Ascending aorta (tissue), 2 donors: Measurements from ENCODE around the gene RAB21. TPM values are rescaled to one million over a fixed set of nuclear protein-coding genes. Genes with fewer than 3 reads are reported as not detected.

Source experiments
- DNase-seq, 2 donors: peaks; one replicate each; pipeline ENCODE4 v3.0.0-alpha.2; 2019; ENCODE audit warnings: low spot score in 2 of 2
- H3K27ac ChIP-seq, 2 donors: fragments of 200-600 bp; sonication (generic); one replicate each; pipeline ENCODE4 v1.5.1; 2016 to 2017; ENCODE audit warnings: mild to moderate bottlenecking in 1 of 2
- H3K27me3 ChIP-seq: fragments of 200-600 bp; sonication (generic); one replicate; pipeline ENCODE4 v1.5.1; 2017
- H3K36me3 ChIP-seq, 2 donors: fragments of 200-600 bp; sonication (generic); one replicate each; pipeline ENCODE4 v1.5.1; 2016
- H3K4me1 ChIP-seq, 2 donors: fragments of 200-600 bp; sonication (generic); one replicate each; pipeline ENCODE4 v1.5.1; 2016 to 2017; ENCODE audit warnings: mild to moderate bottlenecking in 1 of 2
- H3K4me3 ChIP-seq, 2 donors: fragments of 200-600 bp; sonication (generic); one replicate each; pipeline ENCODE4 v1.5.1; 2016 to 2017; ENCODE audit warnings: mild to moderate bottlenecking in 1 of 2
- H3K9me3 ChIP-seq, 2 donors: fragments of 200-600 bp; sonication (generic); one replicate each; pipeline ENCODE4 v1.5.1; 2016
- intact Hi-C: fragments of 100-400 bp; cut with DNase I; formaldehyde crosslinking; loops from one replicate; pipeline ENCODE4 v1.15.1; 2023
- total RNA-seq: library from RNA; depleted of rRNA; stranded (reverse); fragments of >200 nt; gene quantifications from one replicate; pipeline ENCODE4 v1.1.0, GENCODE V29; 2016
- TF ChIP-seq, protein P1 (sequence below), 3 experiments: fragments of 200-600 bp in 2 of 3; fragments of 450-650 bp in 1 of 3; sonication (generic) in 2 of 3; IDR thresholded peaks; one replicate each; pipeline ENCODE4 v1.5.1; 2016 to 2019; ENCODE audit warnings: antibody characterized with exemption in 3 of 3, mild to moderate bottlenecking in 1 of 3, moderate library complexity in 1 of 3

Gene RAB21
- total RNA-seq, 1 donor from 2014 or later, result 6.5 TPM

DNA sequence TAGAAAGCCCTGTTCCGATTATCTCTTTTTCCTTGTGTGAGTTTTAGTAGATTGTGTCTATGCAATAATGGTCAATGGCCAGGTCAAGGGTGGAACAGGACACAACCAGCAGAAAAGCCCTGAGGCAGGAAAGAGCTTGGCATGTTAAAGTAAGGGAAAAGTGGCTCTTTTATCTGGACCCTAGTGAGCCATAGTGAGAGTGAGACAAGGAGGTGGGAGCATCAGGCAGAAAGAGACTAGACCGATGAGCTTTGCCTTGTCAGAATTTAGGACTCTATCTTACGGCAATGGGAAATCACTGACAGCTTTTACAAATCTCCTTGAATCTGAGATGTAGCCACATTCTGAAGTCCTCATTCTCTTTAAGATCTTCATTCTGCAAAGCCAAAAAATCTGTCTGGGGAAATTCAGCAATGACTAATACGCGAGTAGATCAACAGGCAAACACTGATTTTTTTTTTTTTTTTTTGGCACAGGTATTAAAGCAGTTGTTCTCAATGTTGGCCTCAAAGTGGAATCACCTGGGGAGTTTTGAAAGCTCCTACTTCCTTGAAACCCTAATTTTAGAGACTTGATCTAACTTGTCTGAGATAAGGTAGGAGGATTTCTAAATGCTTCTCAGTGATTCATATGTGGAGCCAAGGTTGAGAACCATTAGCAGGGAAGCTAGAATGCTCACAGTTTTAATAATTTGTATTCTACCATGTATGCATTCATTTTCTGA lies 34.9 kb upstream of the RAB21 start:
- Histone ChIP-seq H3K4me3 (no peak overlapping the region), H3K36me3 (no peaks in the 10 kb centered on the region), H3K4me1 (no peaks in the 10 kb centered on the region), H3K27me3 (no peaks in the 10 kb centered on the region), H3K27ac (no peak overlapping the region), H3K9me3 (no peaks in the 10 kb centered on the region)
- no peak for DNase-seq
- TF ChIP-seq, protein P1, sequence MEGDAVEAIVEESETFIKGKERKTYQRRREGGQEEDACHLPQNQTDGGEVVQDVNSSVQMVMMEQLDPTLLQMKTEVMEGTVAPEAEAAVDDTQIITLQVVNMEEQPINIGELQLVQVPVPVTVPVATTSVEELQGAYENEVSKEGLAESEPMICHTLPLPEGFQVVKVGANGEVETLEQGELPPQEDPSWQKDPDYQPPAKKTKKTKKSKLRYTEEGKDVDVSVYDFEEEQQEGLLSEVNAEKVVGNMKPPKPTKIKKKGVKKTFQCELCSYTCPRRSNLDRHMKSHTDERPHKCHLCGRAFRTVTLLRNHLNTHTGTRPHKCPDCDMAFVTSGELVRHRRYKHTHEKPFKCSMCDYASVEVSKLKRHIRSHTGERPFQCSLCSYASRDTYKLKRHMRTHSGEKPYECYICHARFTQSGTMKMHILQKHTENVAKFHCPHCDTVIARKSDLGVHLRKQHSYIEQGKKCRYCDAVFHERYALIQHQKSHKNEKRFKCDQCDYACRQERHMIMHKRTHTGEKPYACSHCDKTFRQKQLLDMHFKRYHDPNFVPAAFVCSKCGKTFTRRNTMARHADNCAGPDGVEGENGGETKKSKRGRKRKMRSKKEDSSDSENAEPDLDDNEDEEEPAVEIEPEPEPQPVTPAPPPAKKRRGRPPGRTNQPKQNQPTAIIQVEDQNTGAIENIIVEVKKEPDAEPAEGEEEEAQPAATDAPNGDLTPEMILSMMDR (IDR thresholded peaks at IDR 0.05), result no peak
- intact Hi-C loops, result no loop called here

- no peak for DNase-seq
- H3K27ac ChIP-seq, result no peak overlapping the region
Observed at GRCh38 chr12:71721783-71722505, 32.7 kb upstream of the RAB21 start.

DNA sequence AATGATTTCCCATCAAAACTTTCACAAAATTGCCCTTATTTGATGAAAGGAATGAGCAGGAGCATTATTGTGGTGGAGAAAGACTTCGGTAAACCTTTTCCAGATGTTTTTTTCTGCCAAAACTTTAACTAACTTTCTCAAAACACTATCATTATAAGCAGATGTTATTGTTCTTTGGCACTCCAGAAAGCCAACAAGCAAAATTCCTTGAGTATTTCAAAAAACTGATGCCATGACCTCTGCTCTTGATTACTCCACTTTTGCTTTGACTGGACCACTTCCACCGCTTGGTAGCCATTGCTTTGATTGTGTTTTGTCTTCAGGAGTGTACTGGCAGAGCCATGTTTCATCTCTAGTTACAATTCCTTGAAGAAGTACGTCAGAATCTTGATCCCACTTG lies 29.7 kb upstream of the RAB21 start:
- TF ChIP-seq, protein P1 (IDR thresholded peaks at IDR 0.05), result no peak
- Histone ChIP-seq H3K4me3 (no peak overlapping the region), H3K9me3 (no peaks in the 10 kb centered on the region), H3K27me3 (no peaks in the 10 kb centered on the region), H3K27ac (no peak overlapping the region), H3K36me3 (no peaks in the 10 kb centered on the region), H3K4me1 (no peaks in the 10 kb centered on the region)
- no peak for DNase-seq
- intact Hi-C loops, result no loop called here

More at GRCh38 chr12:71721783-71722505, 32.7 kb upstream of the RAB21 start:
- Histone ChIP-seq H3K9me3 (no peaks in the 10 kb centered on the region), H3K36me3 (no peaks in the 10 kb centered on the region), H3K4me1 (no peaks in the 10 kb centered on the region), H3K4me3 (no peak overlapping the region), H3K27me3 (no peaks in the 10 kb centered on the region)
- TF ChIP-seq, protein P1 (IDR thresholded peaks at IDR 0.05), result no peak
- intact Hi-C loops, result no loop called here

DNA sequence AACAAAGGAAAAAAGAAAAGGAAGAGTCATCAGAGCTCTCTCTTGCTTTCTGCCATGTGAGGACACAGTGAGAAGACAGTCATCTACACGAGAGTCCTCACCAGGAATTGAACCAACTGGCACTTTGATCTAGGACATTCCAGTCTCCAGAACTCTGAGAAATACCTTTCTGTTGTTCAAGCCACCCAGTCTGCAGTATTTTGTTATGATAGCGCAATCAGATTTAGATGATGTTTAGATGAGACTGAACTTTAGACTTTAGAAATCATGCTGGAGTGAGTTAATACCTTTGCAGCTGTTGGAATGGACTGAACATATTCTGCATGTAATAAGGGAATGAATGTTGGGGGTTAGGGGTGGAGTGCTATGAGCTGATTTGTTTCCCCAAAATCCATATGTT lies 28.1 kb upstream of the RAB21 start:
- TF ChIP-seq, protein P1 (IDR thresholded peaks at IDR 0.05), result no peak
- Histone ChIP-seq H3K9me3 (no peaks in the 10 kb centered on the region), H3K27ac (no peak overlapping the region), H3K4me1 (no peaks in the 10 kb centered on the region), H3K4me3 (no peak overlapping the region), H3K27me3 (no peaks in the 10 kb centered on the region), H3K36me3 (no peaks in the 10 kb centered on the region)
- DNase-seq, result no peak
- intact Hi-C loops, result no loop called here

DNA sequence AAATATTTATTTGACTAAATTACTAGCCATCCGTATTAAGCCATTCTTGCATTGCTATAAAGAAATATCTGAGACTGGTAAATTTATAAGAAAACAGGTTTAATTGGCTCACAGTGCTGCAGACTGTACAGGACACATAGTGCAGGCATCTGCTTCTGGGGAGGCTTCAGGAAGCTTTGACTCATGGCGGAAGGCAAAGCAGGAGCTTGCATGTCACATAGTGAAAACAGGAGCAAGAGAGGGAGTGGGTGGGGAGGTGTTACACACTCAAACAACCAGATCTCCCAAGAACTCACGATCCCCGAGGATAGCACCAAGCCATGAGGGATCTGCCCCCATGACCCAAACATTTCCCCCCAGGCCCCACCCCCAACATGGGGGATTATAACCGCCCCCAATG lies 26.7 kb upstream of the RAB21 start:
- Histone ChIP-seq H3K27ac (no peak overlapping the region), H3K9me3 (no peaks in the 10 kb centered on the region), H3K4me1 (no peaks in the 10 kb centered on the region), H3K27me3 (no peaks in the 10 kb centered on the region), H3K4me3 (no peak overlapping the region), H3K36me3 (no peaks in the 10 kb centered on the region)
- TF ChIP-seq, protein P1 (IDR thresholded peaks at IDR 0.05), result no peak
- intact Hi-C loops, result no loop called here
- DNase-seq, result no peak
